OCI-LY3 (cell line): Measurements from ENCODE around the gene KRIT1.

Experiments used
- EZH2phosphoT487 ChIP-seq: fragments of 200-600 bp; shearing (Covaris generic); IDR thresholded peaks from 2 replicates; pipeline ENCODE4 v1.6.1; 2018; ENCODE audit warnings: antibody characterized with exemption, mixed run types, low read depth
- TF ChIP-seq, protein P1 (sequence below): fragments of 200-600, 300-600 bp; sonication (generic); IDR thresholded peaks from 2 replicates; pipeline ENCODE4 v1.5.1; 2014; ENCODE audit warnings: antibody characterized with exemption, low read length, low read depth

DNA sequence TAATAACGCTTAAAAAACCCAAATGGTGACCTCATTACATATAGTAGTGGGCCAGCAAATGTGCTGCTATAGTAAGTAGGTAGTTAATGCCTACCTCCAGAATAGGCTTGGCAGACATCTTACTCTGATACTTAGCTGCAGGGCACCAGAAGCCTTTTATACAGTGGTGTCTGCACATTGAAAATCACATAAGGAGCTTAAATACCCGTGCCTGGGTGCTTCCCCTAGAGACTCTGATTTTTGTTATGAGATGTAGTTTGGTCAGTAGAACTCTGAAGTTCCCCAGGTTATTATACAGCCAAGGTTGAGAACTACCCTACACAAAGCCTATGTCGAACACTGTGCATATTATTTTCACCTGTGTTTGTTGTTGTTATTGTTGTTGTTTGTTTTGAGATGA lies 47.3 kb upstream of the KRIT1 start:
- TF ChIP-seq, protein P1, sequence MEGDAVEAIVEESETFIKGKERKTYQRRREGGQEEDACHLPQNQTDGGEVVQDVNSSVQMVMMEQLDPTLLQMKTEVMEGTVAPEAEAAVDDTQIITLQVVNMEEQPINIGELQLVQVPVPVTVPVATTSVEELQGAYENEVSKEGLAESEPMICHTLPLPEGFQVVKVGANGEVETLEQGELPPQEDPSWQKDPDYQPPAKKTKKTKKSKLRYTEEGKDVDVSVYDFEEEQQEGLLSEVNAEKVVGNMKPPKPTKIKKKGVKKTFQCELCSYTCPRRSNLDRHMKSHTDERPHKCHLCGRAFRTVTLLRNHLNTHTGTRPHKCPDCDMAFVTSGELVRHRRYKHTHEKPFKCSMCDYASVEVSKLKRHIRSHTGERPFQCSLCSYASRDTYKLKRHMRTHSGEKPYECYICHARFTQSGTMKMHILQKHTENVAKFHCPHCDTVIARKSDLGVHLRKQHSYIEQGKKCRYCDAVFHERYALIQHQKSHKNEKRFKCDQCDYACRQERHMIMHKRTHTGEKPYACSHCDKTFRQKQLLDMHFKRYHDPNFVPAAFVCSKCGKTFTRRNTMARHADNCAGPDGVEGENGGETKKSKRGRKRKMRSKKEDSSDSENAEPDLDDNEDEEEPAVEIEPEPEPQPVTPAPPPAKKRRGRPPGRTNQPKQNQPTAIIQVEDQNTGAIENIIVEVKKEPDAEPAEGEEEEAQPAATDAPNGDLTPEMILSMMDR, result no peak
- no peak for TF ChIP-seq EZH2phosphoT487
